ENCODE results near the gene P2RY2. TPM values are rescaled to one million over a fixed set of nuclear protein-coding genes. Genes with fewer than 3 reads are reported as not detected.

P2RY2 gene
- total RNA-seq, 4 donors from 2014 or later: 0.17 to 0.57 TPM; not detected in 2

DNA sequence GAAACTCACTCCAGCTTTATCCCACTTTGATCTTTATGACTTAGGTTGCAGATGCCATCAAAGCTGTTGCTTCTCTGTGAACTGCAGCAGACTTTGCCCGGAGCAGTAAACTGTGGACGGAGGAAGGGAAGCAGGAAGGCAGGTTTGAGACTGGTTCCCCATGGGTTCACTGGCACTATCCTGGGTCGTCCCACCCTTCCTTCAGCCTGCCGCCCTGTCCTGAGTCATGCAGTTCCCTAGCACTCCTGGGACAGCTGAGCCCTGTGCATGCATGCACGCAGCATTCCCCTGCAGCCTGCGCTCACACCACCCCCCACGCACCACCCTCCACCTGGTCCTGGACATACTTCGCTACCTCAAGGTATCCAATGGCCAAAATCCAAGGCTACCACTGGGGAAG lies 23.5 kb upstream of the P2RY2 start:
- TF ChIP-seq, protein P1, sequence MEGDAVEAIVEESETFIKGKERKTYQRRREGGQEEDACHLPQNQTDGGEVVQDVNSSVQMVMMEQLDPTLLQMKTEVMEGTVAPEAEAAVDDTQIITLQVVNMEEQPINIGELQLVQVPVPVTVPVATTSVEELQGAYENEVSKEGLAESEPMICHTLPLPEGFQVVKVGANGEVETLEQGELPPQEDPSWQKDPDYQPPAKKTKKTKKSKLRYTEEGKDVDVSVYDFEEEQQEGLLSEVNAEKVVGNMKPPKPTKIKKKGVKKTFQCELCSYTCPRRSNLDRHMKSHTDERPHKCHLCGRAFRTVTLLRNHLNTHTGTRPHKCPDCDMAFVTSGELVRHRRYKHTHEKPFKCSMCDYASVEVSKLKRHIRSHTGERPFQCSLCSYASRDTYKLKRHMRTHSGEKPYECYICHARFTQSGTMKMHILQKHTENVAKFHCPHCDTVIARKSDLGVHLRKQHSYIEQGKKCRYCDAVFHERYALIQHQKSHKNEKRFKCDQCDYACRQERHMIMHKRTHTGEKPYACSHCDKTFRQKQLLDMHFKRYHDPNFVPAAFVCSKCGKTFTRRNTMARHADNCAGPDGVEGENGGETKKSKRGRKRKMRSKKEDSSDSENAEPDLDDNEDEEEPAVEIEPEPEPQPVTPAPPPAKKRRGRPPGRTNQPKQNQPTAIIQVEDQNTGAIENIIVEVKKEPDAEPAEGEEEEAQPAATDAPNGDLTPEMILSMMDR (IDR thresholded peaks at IDR 0.05; ENCODE audit: low read depth): no peak

DNA sequence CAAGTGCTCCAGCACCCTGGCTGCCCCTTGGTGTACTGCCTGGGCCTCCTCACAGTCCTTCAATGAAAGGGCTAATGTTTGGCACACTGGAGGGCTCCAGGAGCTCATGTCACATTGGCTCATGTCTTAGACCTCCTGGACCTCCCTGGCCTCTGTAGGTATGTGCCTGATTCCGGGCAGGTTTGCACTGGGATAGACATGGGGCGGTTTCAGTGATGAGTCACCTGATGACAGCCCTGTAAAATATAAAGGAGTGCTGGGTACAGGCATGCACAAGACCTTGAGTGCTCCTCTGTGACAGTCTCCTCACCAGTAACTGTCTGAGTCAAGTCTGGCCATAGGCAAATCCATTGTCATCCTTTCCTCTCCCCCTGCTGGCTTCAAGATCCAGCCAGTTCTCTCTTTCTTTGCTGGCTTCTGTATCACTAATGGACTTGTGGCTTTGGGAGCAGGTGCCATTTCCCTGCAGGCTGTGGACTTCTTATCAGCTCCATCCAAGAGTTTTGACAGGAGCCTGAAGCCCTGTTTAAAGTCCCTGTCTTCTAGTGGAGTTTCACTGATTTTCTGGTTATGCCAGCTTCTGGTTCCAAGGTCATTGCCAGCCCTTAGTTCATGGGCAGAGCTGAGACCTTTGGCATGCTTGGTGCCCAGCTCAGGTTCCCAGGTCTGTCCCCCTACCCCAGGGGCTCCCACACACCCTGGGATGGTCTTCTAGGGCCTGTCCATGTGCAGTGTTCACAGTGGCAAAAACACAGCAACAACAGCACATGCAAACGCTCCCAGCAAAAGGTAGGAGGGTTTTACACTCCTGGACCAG lies 22.7 kb upstream of the P2RY2 start:
- TF ChIP-seq, protein P1 (IDR thresholded peaks at IDR 0.05; ENCODE audit: low read depth): no peak

DNA sequence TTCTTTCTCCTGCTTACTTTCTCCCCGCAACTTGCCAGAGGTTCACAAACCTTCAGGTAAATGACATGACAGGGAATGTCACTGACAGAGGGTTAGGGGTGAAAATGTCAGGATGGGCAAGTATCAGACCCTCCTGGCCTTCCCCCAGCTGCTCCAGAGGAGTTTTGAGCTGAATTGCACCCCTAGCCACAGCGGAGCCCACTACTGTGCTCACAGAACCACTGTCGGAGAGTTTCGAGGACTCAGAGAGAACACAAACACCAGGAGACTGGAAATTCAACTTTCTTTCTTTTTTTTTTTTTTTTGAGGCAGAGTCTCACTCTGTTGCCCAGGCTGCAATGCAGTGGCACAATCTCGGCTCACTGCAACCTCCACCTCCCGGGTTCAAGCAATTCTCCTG lies 21.5 kb upstream of the P2RY2 start:
- TF ChIP-seq, protein P1 (IDR thresholded peaks at IDR 0.05; ENCODE audit: low read depth): no peak

DNA sequence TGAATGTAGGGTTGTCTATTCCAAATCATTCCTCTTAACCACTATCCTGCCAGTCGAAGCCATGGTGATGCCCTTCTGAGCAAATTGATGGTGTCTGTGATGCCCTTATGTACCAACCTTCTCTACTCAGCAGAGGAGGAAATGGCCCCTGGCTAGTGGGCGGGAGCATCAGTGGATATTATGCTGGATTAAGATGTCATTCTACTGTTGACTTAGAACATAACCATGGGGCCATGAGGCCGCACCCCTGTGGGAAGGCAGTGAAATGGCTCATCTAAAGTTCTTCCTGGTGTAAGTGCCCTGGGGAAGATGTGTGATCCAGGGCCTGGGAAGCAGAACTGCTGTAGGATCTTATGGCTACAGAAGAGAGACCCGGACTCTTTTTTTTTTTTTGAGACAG lies 20.7 kb upstream of the P2RY2 start:
- TF ChIP-seq, protein P1 (IDR thresholded peaks at IDR 0.05; ENCODE audit: low read depth): no peak

DNA sequence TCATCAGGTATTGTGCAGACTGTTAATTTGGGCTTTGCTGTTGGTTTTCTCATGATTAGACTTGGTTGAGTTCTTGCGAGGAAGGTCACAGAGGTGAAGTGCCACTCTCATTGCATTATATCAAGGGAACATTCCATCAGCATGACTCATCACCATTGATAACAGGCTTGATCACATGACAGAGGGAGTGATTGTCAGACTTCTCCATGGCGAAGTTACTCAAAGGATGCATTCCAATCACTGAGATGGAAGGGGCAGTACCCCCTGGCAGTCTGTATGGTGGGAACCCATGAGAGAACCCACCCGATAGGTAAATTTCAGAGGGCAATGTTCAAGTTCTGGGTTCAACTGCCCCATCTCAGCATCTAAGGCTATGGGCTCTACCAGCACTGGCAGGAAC lies 19.4 kb upstream of the P2RY2 start:
- TF ChIP-seq, protein P1 (IDR thresholded peaks at IDR 0.05; ENCODE audit: low read depth): no peak

DNA sequence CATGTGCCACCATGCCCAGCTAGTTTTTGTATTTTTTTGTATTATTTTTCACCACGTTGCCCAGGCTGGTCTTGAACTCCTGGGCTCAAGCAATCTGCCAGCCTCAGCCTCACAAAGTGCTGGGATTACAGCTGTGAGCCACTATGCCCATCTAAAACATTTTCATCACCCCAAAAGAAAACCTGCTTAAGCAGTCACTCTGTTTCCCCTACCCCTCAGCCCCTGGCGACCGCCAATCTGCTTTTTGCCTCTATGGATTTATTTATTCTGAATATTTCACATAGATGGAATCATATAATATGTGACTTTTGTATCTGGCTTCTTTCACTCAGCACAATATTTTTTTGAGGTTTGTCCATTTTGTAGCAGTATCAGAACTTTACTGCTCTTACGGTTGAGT lies 18.6 kb upstream of the P2RY2 start:
- TF ChIP-seq, protein P1 (IDR thresholded peaks at IDR 0.05; ENCODE audit: low read depth): no peak

DNA sequence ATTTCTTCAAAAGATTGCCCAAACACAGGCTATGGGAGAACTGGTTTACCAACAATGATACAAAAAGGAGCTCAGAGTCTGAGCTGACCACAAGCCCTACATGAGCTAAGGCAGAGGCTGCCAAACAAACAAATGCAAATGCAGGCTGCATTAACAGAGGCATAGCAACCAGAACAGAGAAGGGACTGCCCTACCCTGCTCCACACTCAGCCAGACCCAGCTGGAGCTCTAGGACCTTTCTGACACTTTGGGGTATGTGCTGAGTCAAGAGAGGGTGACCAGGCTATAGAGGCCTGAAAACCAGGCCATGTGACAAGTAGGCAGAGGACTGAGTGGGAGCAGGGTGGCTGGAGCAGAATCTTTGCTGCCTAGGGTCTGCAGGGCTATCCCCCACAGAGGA lies 17.8 kb upstream of the P2RY2 start:
- TF ChIP-seq, protein P1 (IDR thresholded peaks at IDR 0.05; ENCODE audit: low read depth): no peak
